Stimulated activated CD8-positive, alpha-beta memory T cell treated with anti-CD3 and anti-CD28 coated beads, Interleukin-15, amount 100 ng/mL, for 48 hours (primary cell): ENCODE measurements around the gene C1QTNF3.
"Not testable (repeated sequence)": the region's sequence is repeated elsewhere in the genome, so short reads cannot be mapped to it uniquely, and the experiment has no call there.

Source experiments
- DNase-seq, 2 donors: peaks; one replicate each; pipeline ENCODE4 v3.0.0-alpha.2; 2020; ENCODE audit warnings: low read depth in 2 of 2

Gene C1QTNF3

DNA sequence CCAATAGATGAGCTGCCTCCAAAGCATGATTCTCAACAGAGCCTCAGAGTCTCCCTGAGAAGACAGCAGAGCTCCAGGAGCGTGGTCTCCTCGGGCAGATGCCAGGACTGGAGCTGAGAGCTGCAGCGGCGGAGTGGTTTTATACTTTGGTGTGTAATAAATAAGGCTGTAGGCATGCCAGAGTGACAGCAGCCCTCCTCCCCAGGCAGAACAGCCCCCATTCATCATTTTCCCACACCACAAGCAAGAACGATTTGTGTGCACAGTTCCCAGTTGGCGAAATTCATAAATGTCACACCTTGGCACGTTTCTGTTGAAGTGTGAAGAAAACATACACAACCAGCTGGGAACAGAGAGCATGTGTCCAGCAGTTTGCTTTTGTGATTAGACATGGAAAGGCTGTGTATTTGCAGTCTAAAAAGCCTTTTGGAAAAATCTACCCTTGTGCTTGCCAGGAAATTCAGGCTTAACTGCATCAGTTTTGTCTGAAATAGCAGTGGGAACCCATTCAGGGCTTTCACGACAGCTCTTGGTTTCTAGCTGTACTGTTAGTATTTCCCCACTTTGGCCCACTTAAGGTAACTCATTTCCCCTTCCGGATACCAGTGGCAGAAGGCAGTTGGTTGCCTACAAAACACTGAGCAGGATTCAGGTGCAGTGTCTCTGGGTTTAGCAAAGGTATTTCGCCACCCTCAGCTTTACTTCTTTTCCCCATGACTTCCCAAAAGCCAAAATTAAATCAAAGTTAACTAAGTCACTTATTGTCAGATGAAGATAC, at the start of gene C1QTNF3:
Gene C1QTNF3 (minus strand): TSS at position 115 of the 778 bp plus-strand sequence. CDS start 88 bp downstream, at position 27.
- no peak for DNase-seq

GRCh38 chr5:34091039-34091438, 48.0 kb upstream of the C1QTNF3 start:
- not testable (repeated sequence) for DNase-seq

DNA sequence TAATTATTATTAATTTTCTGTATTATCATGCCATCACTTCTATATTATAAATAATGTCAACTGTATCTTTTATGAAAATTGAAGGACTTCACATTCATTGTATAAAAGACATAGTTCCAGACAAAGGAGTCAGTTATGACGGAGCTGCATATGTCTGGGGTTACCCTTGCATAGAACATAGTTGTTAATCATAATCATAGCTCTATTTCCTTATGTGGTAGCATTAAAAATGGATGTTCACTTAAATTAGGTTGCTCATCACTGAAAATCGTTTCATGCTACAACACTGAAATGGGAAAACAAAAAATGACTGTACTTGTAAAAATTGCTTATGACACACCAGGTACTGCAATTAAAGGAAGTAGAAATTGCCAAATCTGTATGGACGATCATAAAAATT, 46.8 kb upstream of the C1QTNF3 start:
- DNase-seq: not testable (repeated sequence)

- not testable (repeated sequence) for DNase-seq
Observed at GRCh38 chr5:34087728-34088127, 44.7 kb upstream of the C1QTNF3 start.

DNA sequence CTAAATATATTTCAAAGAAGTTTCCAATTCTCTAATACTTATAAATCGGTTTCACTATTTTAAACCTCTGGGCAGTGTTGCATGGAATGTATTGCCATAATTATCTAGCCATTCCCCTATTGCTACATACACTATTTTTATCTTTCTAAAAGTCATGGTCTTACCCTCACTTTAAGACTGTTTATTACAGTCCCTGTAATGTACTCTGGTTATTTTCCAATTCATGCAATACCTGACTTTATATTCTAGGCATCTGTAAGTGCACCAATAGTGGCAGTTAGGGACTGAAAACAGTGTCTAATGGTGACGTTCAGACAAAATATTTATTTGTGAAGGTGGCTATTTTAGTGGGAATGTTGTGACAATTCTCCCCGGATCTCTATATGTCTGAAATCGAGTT, 40.9 kb upstream of the C1QTNF3 start:
- not testable (repeated sequence) for DNase-seq

DNA sequence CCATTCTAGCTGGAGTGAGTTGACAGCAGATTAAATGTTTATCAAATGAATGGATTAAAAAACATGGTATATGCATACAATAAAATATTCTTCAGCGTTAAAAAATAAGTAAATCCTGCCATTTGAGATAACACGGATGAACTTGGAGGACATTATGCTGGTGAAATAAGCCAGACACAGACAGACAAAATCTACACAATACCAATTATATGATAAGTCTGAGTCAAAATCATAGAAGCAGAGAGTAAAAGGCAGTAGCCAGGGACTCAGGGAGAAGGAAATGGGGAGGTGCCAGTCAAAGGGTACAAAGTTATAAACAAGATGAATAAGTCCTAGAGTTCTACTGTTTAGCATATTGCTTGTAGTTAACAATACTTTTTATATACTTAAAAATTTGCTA, 36.5 kb upstream of the C1QTNF3 start:
- not testable (repeated sequence) for DNase-seq

DNA sequence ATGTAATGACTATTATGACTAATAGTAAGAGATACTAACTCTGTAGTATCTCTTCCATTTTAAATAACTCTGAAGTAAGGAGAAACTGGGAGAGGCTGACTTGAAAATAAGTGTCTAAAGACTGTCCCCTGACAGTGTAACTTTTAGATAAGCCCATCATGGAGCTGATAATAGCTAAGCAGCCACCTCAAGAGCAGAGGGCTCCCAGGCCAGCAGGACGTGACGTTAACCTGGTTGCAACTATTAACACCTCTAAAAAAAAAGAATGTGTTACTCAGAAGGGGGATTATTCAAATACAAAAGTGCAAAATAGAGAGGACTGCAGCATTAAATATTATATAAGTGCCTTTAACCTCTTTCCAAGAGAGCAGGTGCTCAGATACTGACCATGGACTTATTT, 34.6 kb upstream of the C1QTNF3 start:
- not testable (repeated sequence) for DNase-seq

DNA sequence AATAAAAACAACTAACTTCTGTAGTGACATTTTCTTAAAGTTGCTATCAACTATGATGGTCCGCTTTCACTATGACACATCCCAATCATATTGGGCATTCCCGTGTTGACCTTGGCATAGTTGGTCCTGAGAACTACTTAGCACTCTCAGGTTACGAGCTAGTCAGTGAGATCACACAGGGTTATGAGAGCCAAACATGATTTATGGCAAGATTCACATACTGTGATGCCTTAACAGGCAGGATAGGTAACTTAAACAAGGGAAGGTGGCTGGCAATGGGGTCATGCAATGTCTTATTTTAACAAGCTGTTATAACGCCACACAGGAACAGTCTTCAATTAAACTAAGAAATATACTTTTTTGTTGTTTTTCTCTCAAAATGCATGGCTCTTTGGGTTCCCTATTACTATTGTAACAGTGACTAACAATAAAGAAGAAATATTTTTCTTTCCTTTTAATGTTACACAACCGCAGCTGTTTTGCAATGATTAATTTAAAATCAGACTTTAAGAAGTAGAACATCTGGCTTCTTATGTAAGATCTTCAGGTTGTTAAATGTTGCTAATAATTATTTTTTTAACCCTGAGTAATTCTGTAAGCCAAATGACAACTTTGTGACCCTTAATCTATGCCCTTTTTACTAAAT, 33.8 kb upstream of the C1QTNF3 start:
- DNase-seq: not testable (repeated sequence)

- DNase-seq: not testable (repeated sequence)
Observed at GRCh38 chr5:34074472-34074871, 31.5 kb upstream of the C1QTNF3 start.

GRCh38 chr5:34074071-34074470, 31.1 kb upstream of the C1QTNF3 start:
- not testable (repeated sequence) for DNase-seq

GRCh38 chr5:34070626-34071025, 27.6 kb upstream of the C1QTNF3 start:
- not testable (repeated sequence) for DNase-seq

GRCh38 chr5:34064656-34065055, 21.6 kb upstream of the C1QTNF3 start:
- DNase-seq: no peak

DNA sequence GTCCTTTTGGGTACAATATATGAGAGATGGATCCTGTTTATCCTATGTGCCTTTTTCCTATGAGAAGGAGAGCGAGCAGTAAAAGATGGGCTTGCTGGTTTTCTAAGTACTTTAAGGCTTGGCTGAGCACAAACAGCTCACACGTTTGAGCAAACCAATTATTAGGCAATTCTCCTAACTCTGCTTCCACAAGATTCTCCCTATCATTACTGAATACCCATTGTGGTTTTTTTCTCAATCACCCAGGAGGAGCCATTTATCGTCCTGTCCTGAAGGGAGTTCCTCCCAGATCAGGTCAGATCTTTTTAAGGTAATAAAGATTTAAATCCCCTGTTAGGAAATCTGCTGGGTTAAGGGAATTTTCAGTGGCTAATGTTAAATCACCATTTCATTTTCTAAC, 19.4 kb upstream of the C1QTNF3 start:
- DNase-seq: no peak

- no peak for DNase-seq
Observed at GRCh38 chr5:34061993-34062392, 19.0 kb upstream of the C1QTNF3 start.

- no peak for DNase-seq
Observed at GRCh38 chr5:34059977-34060376, 17.0 kb upstream of the C1QTNF3 start.

GRCh38 chr5:34058532-34058931, 15.5 kb upstream of the C1QTNF3 start:
- no peak for DNase-seq

- no peak for DNase-seq
Observed at GRCh38 chr5:34057569-34057968, 14.6 kb upstream of the C1QTNF3 start.

DNA sequence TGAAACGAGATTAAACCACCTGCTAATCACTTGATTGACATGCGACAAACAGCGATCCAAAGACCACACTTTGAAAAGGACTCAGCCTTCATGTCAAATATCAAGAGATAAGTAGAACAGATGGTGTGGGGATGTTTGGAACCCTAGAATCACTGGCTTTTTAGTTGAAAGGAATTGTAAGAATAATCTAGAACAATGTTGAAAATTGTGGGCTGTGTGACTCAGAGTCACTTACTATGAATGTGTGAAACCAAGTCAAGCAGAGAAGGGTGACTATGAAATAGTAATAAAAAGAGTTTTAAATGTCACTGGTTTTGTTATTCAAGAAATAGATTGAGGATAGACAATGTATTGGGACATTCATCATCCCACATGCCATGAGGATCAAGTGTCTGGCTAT, 14.1 kb upstream of the C1QTNF3 start:
- DNase-seq: no peak

DNA sequence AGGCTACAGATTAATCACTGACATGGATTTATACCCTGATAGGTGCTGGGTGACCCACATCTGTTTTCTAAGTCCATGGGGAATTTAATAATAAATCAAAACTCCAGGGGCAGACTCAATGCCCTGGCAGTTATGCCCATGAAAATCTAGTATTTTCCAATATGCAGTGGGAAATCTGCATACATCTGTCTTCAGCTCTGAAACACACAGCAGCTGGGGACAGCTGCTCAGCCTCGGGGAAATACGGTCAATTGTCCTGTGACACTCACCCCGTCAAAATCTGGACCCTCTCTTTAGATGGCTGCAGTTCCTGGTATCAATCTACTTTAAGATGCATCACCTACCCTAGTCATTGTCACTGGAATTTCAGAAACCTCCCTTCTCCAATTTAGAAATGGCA, 12.7 kb upstream of the C1QTNF3 start:
- DNase-seq: no peak

DNA sequence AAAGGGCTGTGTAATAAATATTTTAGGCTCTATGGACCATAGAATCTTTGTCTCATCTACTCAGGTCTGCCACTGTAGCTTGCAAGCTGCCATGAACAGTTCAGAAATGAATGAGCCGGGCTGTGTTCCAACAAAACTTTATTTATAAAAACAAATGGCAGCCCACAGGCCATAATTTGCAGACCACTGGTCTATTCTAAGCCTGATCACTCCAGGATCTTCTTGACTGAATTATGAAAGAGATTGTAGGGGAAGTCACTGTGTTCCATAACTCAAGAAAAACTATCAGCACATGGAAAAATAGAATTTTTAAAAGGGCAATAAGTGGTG, 11.4 kb upstream of the C1QTNF3 start:
- no peak for DNase-seq

- no peak for DNase-seq
Observed at GRCh38 chr5:34053571-34054399, 10.8 kb upstream of the C1QTNF3 start.

GRCh38 chr5:34053133-34053532, 10.1 kb upstream of the C1QTNF3 start:
- DNase-seq: no peak
